ENCODE measurements around the gene ENTREP3.
"Not testable (repeated sequence)": the region's sequence is repeated elsewhere in the genome, so short reads cannot be mapped to it uniquely, and the experiment has no call there.

The ENTREP3 gene

DNA sequence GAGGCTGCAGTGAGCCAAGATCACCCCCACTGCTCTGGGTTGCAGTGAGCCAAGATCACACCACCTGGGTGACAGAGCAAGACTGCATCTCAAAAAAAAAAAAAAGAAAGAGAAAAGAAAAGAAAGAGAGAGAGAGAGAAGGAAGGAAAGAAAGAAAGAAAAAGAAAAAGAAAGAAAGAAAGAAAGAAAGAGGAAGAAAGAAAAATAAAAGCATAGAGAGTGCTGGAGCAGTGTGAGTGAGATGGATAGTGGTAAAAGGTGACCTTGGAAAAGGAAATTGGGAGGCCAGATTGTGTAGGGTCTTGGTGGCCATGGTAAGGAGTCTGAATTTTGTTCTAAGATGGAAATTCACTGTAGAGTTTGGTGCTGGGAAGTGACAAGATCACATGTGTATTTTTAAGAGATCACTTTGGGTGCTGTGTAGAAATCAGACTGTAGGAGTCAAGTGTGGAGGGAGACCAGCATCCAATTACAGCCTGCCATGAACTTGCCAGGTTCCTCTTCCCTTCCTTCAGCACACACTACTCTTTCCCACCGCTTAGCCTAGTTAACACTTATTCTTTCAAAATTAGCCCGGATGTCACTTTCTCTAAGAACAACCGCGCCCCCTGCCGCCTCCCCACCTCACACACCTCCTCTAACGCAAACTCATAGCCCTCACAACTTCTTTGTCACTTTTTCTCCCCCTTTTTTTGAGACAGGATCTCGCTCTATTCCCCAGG lies 28.9 kb downstream of the ENTREP3 start:
- peak; percentile 60 to 94 (median 64) for DNase-seq (ENCODE audit: low read depth in 3 of 3)

DNA sequence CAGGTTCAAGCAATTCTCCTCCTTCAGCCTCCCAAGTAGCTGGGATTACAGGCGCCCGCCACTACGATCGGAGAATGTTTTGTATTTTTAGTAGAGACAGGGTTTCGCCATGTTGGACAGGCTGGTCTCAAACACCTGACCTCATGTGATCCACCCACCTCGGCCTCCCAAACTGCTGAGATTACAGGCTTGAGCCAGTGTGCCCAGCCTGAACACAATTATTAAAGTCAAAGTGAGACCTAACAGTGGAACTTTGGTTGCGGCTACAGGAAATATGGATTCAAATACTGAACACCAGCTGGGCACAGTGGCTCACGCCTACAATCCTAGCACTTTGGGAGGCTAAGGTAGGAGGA lies 29.9 kb downstream of the ENTREP3 start:
- DNase-seq (ENCODE audit: low read depth in 3 of 3): not testable (repeated sequence)

DNA sequence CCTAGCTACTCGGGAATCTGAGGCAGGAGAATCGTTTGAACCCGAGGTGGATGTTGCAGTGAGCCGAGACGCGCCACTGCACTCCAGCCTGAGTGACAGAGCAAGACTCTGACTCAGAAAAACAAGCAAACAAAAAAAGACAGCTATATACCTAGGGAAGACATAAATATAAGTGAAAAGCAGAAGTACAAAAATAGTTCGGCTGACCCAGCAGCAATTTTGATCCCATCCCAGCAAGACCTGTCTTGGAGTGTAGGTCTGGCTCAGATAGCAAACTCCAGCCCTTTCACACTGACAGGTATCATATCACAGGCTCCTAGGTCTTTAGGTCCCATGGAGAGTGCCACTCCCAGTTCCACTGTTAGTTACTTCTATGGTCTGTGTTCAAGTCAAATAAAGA lies 32.2 kb downstream of the ENTREP3 start:
- no peak for DNase-seq (ENCODE audit: low read depth in 3 of 3)

DNA sequence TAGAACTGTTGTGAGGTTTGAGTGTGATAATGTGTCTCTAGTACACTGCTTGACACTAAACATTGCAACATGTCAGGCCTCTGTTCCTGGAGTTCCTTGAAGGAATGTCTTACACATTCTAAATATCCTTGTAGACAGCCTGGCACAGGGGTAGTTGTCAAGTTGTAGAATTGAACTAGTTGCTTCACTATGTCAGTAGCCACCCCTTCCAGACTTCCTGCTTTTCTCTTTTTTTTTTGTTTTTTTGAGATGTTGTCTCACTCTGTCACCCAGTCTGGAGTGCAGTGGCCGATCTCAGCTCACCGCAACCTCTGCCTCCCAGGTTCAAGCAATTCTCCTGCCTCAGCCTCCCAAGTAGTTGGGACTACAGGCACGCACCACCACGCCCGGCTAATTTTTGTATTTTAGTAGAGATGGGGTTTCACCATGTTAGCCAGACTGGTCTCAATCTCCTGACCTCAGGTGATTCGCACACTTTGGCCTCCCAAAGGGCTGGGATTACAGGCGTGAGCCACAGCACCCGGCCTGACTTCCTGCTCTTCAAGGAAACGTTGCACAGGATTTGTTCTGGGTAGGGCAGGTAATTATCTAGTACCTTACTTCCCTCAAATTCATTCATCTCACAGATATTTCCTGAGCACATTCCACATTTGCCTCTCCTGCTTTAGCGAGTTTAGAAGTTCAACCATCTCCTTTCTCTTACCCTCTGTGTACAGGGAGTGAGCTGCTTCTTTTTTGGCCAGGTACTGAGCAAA lies 34.9 kb downstream of the ENTREP3 start:
- not testable (repeated sequence) for DNase-seq (ENCODE audit: low read depth in 3 of 3)

DNA sequence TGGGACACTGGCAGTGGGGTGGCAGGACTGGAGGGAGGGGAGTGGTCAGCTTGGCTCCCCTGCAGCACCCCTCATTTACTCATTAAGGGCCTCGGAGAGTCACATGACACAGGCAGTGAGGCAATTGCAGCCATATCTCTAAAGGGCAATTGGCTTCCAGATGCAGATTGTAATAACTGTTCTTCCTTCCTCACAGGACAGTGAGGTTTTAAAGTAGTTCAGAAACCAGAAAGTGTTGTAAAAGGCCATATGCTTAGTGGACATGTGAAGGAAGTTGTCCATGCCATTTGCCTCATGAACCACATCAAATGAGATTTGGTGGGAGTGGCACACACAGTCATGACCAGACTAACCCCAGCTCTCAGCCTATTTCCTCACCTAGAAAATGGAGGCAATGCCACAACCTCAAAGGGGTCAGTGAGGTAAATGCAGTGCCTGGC lies 35.7 kb downstream of the ENTREP3 start:
- no peak for DNase-seq (ENCODE audit: low read depth in 3 of 3)

DNA sequence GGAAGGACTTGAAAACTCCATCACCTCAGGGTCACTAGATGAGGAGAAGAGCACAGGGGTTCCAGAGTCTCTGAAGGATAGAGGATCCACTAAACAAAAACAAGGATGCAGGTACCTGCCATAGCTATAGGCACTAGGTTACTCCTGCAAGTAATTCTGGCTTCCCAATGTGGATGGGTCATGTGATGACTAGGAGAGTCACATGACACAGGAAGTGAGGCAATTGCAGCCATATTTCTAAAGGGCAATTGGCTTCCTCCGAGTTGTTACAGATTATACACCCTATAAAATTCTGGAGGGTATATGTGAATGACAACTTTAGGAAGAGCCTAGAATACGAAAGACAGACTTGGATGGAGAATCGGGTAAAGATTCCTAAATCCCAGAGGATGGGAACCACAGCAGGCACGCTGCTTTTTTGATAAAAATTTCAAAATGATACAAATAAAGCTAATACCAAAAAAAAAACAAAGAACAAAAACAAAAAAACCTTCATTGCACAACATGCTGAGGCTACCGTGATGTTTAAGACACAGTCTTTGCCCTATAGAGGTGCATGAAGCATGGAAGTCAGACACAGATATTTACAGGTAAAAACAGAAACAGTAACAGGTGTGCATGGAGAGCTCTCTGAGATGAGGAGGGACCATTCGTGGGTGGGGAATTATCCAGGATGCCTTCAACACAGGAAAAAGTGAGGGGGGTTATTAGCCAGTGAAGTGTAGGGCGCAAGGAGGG lies 36.3 kb downstream of the ENTREP3 start:
- no peak for DNase-seq (ENCODE audit: low read depth in 3 of 3)

DNA sequence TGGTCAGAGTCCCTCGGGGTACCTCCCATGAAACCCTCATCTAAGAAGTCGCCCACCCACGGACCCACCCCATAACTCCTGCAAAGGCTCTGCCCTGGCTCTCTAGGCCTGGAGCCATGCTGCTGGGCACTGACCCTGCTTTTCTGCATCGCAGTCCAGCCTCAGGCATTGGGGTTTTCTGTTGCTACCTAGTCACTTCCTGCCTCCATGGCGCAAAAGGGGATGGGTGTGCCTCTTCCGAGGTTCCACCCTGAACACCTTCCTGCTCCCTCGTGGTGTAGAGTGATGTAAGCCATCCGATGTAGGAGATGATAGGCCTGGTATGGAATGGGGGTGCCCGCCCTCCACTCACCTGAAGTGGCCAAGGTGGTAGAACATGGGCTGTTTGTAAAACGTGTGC lies 40.6 kb downstream of the ENTREP3 start:
- not testable (repeated sequence) for DNase-seq (ENCODE audit: low read depth in 3 of 3)

DNA sequence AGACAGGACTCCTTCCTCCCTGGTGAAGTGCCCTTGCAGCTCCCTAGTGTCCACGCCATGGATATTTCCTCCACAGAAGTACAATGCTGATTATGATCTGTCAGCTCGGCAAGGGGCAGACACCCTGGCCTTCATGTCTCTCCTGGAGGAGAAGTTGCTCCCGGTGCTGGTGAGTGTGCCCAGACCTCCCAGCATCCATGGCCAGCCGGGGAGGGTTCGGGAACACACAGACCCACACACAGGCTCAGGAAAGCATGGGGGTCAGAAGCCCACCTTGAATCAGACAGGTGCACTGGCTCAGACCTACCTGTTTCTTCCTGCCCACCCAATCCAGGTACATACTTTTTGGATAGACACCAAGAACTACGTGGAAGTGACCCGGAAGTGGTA lies 43.2 kb downstream of the ENTREP3 start:
- DNase-seq (ENCODE audit: low read depth in 3 of 3): not testable (repeated sequence)

DNA sequence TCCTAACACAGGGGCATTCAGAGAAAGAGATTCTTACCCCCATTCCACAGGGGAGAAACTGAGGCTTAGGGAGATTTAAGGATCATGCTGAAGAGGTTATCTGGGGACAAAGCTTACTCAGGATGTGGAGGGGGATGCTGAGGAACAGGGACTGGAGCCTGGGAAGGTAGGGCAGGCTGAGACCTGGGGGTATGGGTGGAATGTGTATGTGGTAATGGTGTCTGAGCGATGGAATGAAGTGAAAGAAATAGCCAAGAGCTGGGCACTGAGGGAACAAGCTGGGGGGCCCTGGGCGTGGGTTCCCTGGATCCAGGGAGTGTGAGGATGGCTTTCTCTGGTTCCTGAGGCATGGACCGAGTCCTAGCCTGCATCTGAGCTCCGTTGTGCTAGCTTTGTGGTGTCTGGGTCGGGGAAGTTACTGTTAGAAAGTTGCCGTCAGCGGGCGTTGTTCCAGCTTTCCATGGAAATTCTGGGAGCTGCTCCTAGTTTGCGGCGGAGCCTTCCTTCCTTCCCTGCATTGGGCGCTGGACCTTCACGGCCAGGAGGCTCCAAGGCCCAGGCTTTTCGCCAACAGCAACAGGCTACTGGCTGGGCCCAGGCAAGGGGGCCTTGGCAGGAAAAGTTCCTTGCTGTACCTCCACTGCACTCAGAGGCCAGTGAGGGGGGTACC lies 43.8 kb downstream of the ENTREP3 start:
- not testable (repeated sequence) for DNase-seq (ENCODE audit: low read depth in 3 of 3)

DNA sequence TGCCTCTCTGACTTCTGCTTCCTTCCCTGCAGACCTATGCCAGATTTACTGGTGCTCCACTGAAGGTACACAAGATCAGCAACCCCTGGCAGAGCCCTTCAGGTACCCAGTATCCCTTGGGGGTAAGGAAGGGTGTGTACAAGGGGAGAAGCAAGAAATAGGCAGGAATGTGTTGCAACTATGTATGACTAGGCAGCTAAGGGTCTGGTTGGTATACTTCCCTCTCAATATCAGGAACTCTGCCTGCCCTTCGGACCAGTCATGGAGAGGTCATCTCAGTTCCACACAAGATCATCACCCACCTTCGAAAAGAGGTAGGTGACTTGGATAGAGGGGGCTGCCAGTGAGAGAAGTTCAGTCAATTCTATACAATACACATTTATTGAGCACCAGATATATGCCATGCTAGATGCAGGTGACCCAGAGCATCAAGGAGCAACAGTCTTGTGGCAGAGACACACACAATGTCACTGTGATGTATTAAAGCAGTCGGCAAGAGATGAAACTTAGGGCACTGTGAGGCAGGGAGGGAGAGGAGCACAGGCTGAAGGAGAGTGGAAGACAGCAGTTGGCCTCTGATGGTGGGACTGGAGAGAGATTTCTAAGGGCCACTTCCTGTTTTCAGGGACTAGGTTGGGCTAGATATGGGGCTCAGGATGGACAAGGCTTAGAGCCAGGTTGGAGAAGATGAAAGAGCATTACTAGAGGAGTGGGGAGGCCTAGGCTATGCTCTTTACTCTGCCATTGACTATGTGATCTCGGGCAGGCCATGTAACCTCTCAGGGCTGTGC lies 44.8 kb downstream of the ENTREP3 start:
- DNase-seq (ENCODE audit: low read depth in 3 of 3): no peak

DNA sequence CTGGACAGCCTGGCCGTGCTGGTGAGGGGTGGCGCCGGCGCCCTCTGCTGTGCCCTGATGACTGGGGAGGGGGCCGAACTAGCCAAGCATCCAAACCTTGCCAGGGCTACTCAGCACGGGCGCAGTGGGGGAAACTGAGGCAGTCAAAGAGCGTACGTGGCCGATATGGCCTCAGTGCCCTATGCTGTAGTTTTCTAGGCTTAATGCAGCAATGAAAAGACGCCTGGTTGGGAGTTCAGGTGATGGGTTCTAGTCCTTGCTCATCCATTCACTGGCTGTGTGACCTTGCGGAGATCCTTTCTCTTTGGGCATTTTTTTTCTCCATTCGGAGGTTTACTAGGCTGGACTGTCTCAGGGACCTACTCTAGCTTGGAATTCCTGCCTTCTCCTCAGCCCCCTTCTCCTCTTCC lies 46.0 kb downstream of the ENTREP3 start:
- DNase-seq (ENCODE audit: low read depth in 3 of 3): no peak

DNA sequence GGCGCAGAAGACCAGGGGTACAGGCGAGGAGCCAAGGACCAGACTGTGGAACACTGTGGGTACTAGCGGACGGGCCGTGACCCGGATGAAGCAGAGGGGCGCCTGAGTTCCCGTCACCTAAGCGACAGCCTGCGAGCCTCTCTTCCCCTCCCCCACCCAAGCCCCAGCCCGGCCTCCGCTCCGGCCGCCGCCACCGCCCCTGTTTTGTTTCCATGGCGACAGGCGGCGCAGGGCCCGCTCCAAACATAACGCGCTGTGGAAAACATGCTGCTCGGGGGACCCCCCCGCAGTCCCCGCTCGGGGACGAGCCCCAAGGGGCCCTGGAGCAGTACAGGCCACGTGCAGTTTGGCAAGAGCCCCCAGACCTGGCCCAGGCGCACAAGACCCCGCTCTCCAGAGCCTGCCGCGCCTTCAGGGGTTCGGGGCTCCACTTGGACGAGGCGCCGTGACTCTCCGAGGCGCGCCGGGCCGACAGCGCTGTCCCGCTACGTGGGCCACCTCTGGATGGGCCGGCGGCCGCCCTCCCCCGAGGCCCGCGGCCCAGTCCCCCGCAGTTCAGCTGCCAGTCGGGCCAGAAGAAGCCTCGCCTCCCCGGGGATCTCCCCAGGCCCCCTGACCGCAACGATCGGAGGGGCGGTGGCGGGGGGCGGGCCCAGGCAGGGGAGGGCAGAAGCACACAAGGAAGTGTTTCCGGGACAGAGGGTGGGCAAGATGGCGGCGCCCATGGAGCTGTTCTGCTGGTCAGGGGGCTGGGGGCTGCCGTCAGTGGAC lies 46.6 kb downstream of the ENTREP3 start, which contains the start of gene MTX1:
TSS of gene MTX1 (plus strand) at position 155 of the 771 bp plus-strand sequence. CDS start at position 265, 110 bp downstream.
- peak; percentile 72 to 83 (median 73) for DNase-seq (ENCODE audit: low read depth in 3 of 3)

DNA sequence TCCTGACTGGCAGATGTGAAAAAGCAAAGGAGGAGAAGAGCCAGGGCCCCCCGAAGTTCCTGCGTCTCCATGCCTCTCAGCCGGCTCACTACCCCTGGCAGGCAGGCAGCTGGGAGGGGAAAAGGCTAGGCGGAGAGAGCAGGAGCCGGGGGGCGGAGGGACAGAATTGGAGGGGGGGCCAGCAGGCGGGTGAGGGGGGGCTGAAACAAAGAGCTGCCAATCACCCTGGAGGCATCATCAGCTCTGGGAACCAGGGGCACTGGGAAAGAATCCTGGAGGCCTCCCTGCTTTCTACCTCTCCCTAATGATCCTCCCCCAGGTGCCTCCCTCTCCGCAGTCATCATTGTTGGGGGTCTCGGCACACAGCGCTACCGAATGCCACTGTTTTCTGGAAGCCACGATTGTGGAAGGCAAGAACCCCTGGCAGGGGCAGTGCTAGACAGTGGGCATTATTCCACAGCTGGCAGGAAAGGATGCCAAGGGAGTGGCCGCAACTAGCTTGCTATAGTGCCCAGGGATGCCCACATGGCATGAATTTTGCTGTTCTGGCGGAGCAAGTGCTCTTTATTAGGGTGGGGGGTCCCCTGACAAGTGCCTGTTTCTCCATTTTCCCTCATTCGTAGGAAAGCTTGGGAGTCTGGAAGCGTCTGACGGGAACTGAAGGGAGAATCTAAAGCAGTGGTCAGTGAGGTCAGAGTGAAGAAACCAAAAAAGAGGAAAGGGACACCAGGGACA lies 47.3 kb downstream of the ENTREP3 start, which contains the start of gene THBS3:
TSS of gene THBS3 (minus strand) at position 92 of the 735 bp plus-strand sequence. CDS start at position 71, 21 bp downstream.
- DNase-seq (ENCODE audit: low read depth in 3 of 3): no peak

DNA sequence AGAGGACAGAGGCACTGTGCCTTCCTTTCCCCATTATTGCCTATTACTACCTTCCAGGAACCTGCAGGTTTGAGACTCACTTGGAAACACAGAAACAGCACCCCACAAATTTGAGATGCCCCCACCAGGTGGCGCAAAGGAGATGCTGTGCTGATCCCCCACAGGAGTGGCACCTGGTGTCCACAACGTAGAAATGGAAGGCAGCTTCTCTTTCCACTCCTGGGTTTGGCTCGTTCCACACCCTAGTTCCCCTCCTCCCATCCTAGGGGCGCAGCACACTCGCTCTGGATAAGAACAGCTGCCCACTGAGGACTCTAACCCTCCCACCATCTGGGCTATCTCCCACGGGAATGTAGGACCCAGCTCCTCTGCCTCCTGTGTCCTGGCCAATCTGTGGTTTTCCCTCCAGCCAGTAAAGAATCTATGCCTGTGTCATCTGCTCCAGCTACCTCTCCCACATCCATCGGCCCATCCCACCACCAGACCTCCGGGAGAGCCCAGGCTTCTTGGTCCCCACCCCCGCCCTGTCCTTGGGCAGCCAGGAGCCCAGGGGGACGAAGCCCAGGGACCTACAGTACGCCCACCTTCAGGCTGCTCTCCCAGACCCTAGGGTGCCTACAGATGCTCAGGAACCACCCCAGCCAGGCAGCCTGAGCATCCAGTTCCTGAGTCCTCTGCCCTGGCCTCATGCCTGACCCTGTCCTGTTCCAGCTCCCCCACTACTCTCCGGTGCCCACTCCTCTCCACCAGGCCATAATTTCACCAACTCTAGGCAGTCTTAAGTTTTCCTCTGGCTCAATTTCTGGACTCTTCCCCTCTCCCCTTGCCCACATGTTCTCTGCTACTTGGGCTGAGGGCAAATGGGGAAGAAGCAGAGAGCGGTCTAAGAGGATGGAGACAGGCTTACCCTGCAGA lies 48.1 kb downstream of the ENTREP3 start:
- DNase-seq (ENCODE audit: low read depth in 3 of 3): peak; percentile 79 to 89 (median 85)

DNA sequence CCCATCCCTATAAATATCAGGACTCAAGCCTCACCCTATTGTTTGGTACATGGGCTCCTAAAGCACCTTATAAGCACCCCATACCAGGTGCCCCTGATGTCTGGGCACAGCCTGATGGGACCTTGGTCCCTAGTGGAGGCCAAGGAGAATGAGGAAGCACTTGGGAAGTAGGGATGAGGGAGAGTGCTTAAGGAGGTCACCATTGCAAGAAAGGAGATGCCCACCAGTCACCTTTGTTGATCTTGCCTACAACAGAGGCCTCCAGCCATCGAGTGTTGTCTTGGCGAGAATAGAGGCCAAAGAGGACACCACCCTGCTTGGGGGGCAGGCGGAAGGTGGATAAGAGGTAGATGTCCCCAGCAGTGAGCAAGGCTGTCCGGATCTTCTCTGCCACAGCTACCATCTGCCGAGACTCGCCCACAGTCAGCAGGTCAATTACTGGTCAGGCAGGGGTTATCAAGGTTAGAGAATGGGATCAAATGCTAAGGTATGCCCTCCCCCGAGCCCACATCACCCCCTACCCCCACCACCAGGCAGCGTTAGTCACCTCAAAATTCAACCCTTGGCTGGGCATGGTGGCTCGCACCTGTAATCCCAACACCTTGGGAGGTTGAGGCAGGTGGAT lies 49.2 kb downstream of the ENTREP3 start:
- DNase-seq (ENCODE audit: low read depth in 3 of 3): no peak

DNA sequence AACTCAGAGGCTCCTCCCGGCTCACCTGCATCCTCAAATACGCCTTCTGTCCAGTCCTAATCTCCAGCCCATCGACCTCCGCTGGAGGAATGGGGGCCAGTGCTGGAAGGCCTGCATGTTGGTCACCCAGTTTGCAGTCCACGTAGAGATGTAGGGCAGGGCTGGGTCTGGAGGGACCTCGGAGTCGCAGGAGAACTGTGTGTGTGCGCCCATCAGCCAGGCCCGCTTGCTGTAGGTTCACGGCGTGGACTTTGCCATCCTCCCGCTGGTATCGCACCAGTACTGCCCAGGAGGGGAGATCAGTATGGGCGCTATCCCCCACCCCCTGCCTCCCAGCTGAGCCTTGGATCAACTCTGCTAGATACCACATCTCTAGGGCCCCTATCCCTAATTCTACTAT lies 50.2 kb downstream of the ENTREP3 start:
- no peak for DNase-seq (ENCODE audit: low read depth in 3 of 3)

DNA sequence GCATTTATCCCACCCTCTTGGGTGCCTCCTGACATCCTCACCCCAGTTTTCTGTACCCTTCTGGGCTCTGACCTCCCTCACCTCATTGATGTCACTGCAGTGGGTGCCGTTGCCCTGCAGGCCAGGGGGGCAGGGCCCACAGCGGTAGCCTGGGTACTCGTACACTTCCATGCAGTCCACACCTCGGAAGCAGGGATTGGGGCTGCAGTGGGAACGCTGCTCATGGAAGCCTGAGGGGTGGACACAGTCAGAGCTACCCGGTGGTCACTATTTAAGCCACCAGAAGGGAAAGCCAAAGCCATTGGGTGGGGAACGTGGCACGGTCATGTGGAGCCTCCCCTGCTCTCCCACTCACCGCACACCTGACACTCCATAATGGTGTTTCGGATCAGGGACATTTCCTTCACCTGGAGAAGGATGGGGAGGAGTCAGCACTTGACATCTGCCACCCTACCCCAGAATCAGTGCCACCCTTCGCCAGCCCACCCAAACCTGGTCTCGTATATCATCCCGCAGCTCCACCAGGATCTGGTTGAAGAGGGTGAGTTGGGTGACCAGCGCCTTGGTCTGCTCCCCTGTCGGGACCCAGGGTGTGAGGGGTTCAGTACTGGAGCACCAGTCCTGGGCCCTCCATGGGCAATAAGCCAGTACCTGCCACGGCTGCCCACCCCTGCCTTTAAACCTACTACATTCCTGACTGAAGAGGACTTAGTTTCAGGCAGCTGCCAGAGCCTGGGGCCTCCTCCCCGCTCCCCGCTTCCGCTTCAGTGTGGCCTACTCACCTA lies 52.4 kb downstream of the ENTREP3 start:
- no peak for DNase-seq (ENCODE audit: low read depth in 3 of 3)
